Esophagus muscularis mucosa (tissue), 4 donors: ENCODE measurements around the gene RAB25. TPM values are rescaled to one million over a fixed set of nuclear protein-coding genes. Genes with fewer than 3 reads are reported as not detected.

Experiments used
- DNase-seq: peaks from one replicate; pipeline ENCODE4 v3.0.0-alpha.2; 2017; ENCODE audit errors: extremely low spot score
- H3K27ac ChIP-seq, 4 donors: fragments of 200-600 bp; sonication (generic); replicated peaks in 1 of 4; 1 replicate in 3 of 4; 2 replicates in 1 of 4; pipeline ENCODE4 v1.5.1; 2016 to 2019; ENCODE audit warnings: mild to moderate bottlenecking in 1 of 4
- H3K27me3 ChIP-seq, 4 donors: fragments of 200-600 bp; sonication (generic); one replicate each; pipeline versions ENCODE4 v1.5.1 to v1.6.0; 2016 to 2019
- H3K36me3 ChIP-seq, 4 donors: fragments of 200-600 bp; sonication (generic); one replicate each; pipeline ENCODE4 v1.5.1; 2016 to 2019
- H3K4me1 ChIP-seq, 4 donors: fragments of 200-600 bp; sonication (generic); one replicate each; pipeline ENCODE4 v1.5.1; 2016 to 2019
- H3K4me3 ChIP-seq, 4 donors: fragments of 200-600 bp; sonication (generic); 1 replicate in 2 of 4; 2 replicates in 2 of 4; pipeline ENCODE4 v1.5.1; 2016 to 2019; ENCODE audit warnings: mild to moderate bottlenecking in 4 of 4, moderate library complexity in 1 of 4
- H3K9me3 ChIP-seq, 4 donors: fragments of 200-600 bp; sonication (generic); 1 replicate in 3 of 4; 2 replicates in 1 of 4; pipeline ENCODE4 v1.5.1; 2016 to 2019
- CTCF ChIP-seq, 3 experiments: fragments of 200-600 bp in 2 of 3; fragments of 450-650 bp in 1 of 3; sonication (generic) in 2 of 3; IDR thresholded peaks; one replicate each; pipeline ENCODE4 v1.5.1; 2017 to 2019; ENCODE audit warnings: antibody characterized with exemption in 3 of 3, mild to moderate bottlenecking in 2 of 3, moderate library complexity in 1 of 3
- EP300 ChIP-seq: sonication (generic); formaldehyde crosslinking; IDR thresholded peaks from one replicate; pipeline ENCODE4 v1.6.1; 2017; ENCODE audit warnings: antibody characterized with exemption
- POLR2A ChIP-seq: fragments of 450-650 bp; IDR thresholded peaks from one replicate; pipeline ENCODE4 v1.6.1; 2017; ENCODE audit warnings: antibody characterized with exemption, moderate library complexity, mild to moderate bottlenecking, low read depth
- POLR2AphosphoS5 ChIP-seq, 2 donors: sonication (generic); formaldehyde crosslinking; IDR thresholded peaks; one replicate each; pipeline ENCODE4 v1.6.1; 2017; ENCODE audit warnings: antibody characterized with exemption in 2 of 2
- WGBS: methylation state at CpG from one replicate; pipeline ENCODE4 v1.1.5; 2018; 5-methylcytosine and 5-hydroxymethylcytosine counted together
- intact Hi-C: fragments of 100-400 bp; cut with DNase I; formaldehyde crosslinking; loops from one replicate; pipeline ENCODE4 v1.15.1; 2023
- total RNA-seq, 4 donors: library from RNA; depleted of rRNA; stranded (reverse); fragments of >200 nt; gene quantifications; one replicate each; pipeline versions ENCODE4 v1.1.0 to v1.2.1, GENCODE V29; 2016

RAB25 gene
- total RNA-seq, 4 donors from 2014 or later: not detected

GRCh38 chr1:156062189-156062588 is 1.2 kb downstream of the RAB25 start:
- H3K4me3 ChIP-seq: no peak overlapping the region
- H3K36me3 ChIP-seq: peaks cover 6 to 18% (median 10%) of the 10 kb centered on the region in 4 donors
- WGBS: 83% methylated on average over 3 of the region's 3 CpGs
- intact Hi-C loops: no loop called here
- no peak for TF ChIP-seq EP300
- TF ChIP-seq POLR2AphosphoS5 (IDR thresholded peaks at IDR 0.05): no peak
- TF ChIP-seq POLR2A: no peak
- no peak for TF ChIP-seq CTCF (IDR thresholded peaks at IDR 0.05)
- no peaks in the 10 kb centered on the region for H3K4me1 ChIP-seq
- DNase-seq: no peak
- no peaks in the 10 kb centered on the region for H3K27me3 ChIP-seq
- H3K27ac ChIP-seq: no peak overlapping the region
- no peaks in the 10 kb centered on the region for H3K9me3 ChIP-seq

- DNase-seq: no peak
- H3K4me3 ChIP-seq: no peak overlapping the region
- intact Hi-C loops: no loop called here
- H3K27me3 ChIP-seq: no peaks in the 10 kb centered on the region
- peaks cover 0 to 3% (median under 1%) of the 10 kb centered on the region in 4 donors for H3K36me3 ChIP-seq
- H3K4me1 ChIP-seq: no peaks in the 10 kb centered on the region
- no peak overlapping the region for H3K27ac ChIP-seq
- WGBS: 67% methylated on average over 2 of the region's 2 CpGs
- no peak for TF ChIP-seq CTCF (IDR thresholded peaks at IDR 0.05)
- no peak for TF ChIP-seq POLR2AphosphoS5 (IDR thresholded peaks at IDR 0.05)
- no peak for TF ChIP-seq POLR2A
- TF ChIP-seq EP300: no peak
- no peaks in the 10 kb centered on the region for H3K9me3 ChIP-seq
Observed at GRCh38 chr1:156063997-156064285, 3.0 kb downstream of the RAB25 start.

GRCh38 chr1:156064615-156065014 is 3.7 kb downstream of the RAB25 start:
- intact Hi-C loops: no loop called here
- no peaks in the 10 kb centered on the region for H3K27me3 ChIP-seq
- DNase-seq: no peak
- H3K27ac ChIP-seq: no peak overlapping the region
- H3K4me1 ChIP-seq: no peaks in the 10 kb centered on the region
- no peak overlapping the region for H3K4me3 ChIP-seq
- no peaks in the 10 kb centered on the region for H3K9me3 ChIP-seq
- WGBS: 95% methylated on average over 2 of the region's 2 CpGs
- TF ChIP-seq CTCF (IDR thresholded peaks at IDR 0.05) (no peak), POLR2A (no peak), POLR2AphosphoS5 (IDR thresholded peaks at IDR 0.05) (no peak), EP300 (no peak)
- no peaks in the 10 kb centered on the region for H3K36me3 ChIP-seq

GRCh38 chr1:156065212-156065611 is 4.3 kb downstream of the RAB25 start:
- no peaks in the 10 kb centered on the region for H3K36me3 ChIP-seq
- H3K9me3 ChIP-seq: no peaks in the 10 kb centered on the region
- H3K27ac ChIP-seq: no peak overlapping the region
- intact Hi-C loops: no loop called here
- H3K4me1 ChIP-seq: no peaks in the 10 kb centered on the region
- no peak for DNase-seq
- H3K27me3 ChIP-seq: peaks cover 0 to 5% (median 0%) of the 10 kb centered on the region in 4 donors
- TF ChIP-seq POLR2A (no peak), POLR2AphosphoS5 (IDR thresholded peaks at IDR 0.05) (no peak), CTCF (IDR thresholded peaks at IDR 0.05) (no peak), EP300 (no peak)
- H3K4me3 ChIP-seq: no peak overlapping the region
- WGBS: 91% methylated on average over 3 of the region's 3 CpGs

GRCh38 chr1:156065871-156066270 is 4.9 kb downstream of the RAB25 start:
- peaks cover 0 to 12% (median 0%) of the 10 kb centered on the region in 4 donors for H3K27me3 ChIP-seq
- no peak overlapping the region for H3K4me3 ChIP-seq
- no peaks in the 10 kb centered on the region for H3K4me1 ChIP-seq
- TF ChIP-seq CTCF (IDR thresholded peaks at IDR 0.05): no peak
- TF ChIP-seq EP300: no peak
- no peak overlapping the region for H3K27ac ChIP-seq
- no peaks in the 10 kb centered on the region for H3K36me3 ChIP-seq
- intact Hi-C loops: no loop called here
- 79% methylated on average over 16 of the region's 16 CpGs for WGBS
- DNase-seq: no peak
- no peaks in the 10 kb centered on the region for H3K9me3 ChIP-seq
